Glutamatergic neuron (in vitro differentiated cells): Measurements from ENCODE around the gene CILP. TPM values are rescaled to one million over a fixed set of nuclear protein-coding genes. Genes with fewer than 3 reads are reported as not detected.
"Not testable (repeated sequence)": the region's sequence is repeated elsewhere in the genome, so short reads cannot be mapped to it uniquely, and the experiment has no call there.

ENCODE experiments used
- DNase-seq: peaks from one replicate; pipeline ENCODE4 v3.0.0; 2022
- H3K27ac Mint-ChIP-seq: one replicate; pipeline ENCODE4 v1.8.0; 2020; ENCODE audit warnings: mild to moderate bottlenecking, mixed read lengths, inconsistent platforms; ENCODE audit not compliant: unreplicated experiment
- H3K27me3 Mint-ChIP-seq: one replicate; pipeline ENCODE4 v1.8.0; 2020; ENCODE audit warnings: mild to moderate bottlenecking, moderate library complexity, mixed read lengths, inconsistent platforms; ENCODE audit not compliant: unreplicated experiment
- H3K36me3 Mint-ChIP-seq: one replicate; pipeline ENCODE4 v1.8.0; 2020; ENCODE audit warnings: mild to moderate bottlenecking, mixed read lengths, inconsistent platforms; ENCODE audit not compliant: unreplicated experiment
- H3K4me1 Mint-ChIP-seq: one replicate; pipeline ENCODE4 v1.8.0; 2020; ENCODE audit warnings: mild to moderate bottlenecking, low read depth, mixed read lengths, inconsistent platforms; ENCODE audit not compliant: unreplicated experiment
- H3K4me3 Mint-ChIP-seq: one replicate; pipeline ENCODE4 v1.8.0; 2020; ENCODE audit warnings: mild to moderate bottlenecking, mixed read lengths, inconsistent platforms; ENCODE audit not compliant: unreplicated experiment
- H3K9me3 Mint-ChIP-seq: one replicate; pipeline ENCODE4 v1.8.0; 2020; ENCODE audit warnings: mild to moderate bottlenecking, moderate library complexity, mixed read lengths, inconsistent platforms; ENCODE audit not compliant: unreplicated experiment
- CTCF ChIP-seq: fragments of 200-600 bp; sonication (generic); IDR thresholded peaks from one replicate; pipeline ENCODE4 v1.5.0; 2021; ENCODE audit not compliant: partially characterized antibody, unreplicated experiment
- total RNA-seq: library from RNA; stranded (reverse); fragmentation: NEBNext Ultra II Directional; extraction: Animal tissue kit (Norgen Biotek cat#: 25700); gene quantifications from one replicate; pipeline ENCODE4 v1.2.1, GENCODE V29; 2021; ENCODE audit not compliant: unreplicated experiment

The CILP gene
- total RNA-seq, 1 donor from 2014 or later: 0.12 TPM

GRCh38 chr15:65196637-65197336 is 14.5 kb downstream of the CILP start:
- Mint-ChIP-seq H3K27me3 (peaks cover 4% of the 10 kb centered on the region), H3K4me3 (no peak overlapping the region), H3K9me3 (no peaks in the 10 kb centered on the region), H3K4me1 (peaks cover 6% of the 10 kb centered on the region), H3K36me3 (peaks cover 7% of the 10 kb centered on the region), H3K27ac (no peak overlapping the region)
- TF ChIP-seq CTCF: no peak
- no peak for DNase-seq

- peaks cover 4% of the 10 kb centered on the region for H3K27me3 Mint-ChIP-seq
- H3K36me3 Mint-ChIP-seq: peaks cover 7% of the 10 kb centered on the region
- peaks cover 6% of the 10 kb centered on the region for H3K4me1 Mint-ChIP-seq
- no peak overlapping the region for H3K4me3 Mint-ChIP-seq
- H3K27ac Mint-ChIP-seq: no peak overlapping the region
- H3K9me3 Mint-ChIP-seq: no peaks in the 10 kb centered on the region
- no peak for TF ChIP-seq CTCF
- no peak for DNase-seq
Measured at GRCh38 chr15:65195548-65195923, 15.7 kb downstream of the CILP start.

DNA sequence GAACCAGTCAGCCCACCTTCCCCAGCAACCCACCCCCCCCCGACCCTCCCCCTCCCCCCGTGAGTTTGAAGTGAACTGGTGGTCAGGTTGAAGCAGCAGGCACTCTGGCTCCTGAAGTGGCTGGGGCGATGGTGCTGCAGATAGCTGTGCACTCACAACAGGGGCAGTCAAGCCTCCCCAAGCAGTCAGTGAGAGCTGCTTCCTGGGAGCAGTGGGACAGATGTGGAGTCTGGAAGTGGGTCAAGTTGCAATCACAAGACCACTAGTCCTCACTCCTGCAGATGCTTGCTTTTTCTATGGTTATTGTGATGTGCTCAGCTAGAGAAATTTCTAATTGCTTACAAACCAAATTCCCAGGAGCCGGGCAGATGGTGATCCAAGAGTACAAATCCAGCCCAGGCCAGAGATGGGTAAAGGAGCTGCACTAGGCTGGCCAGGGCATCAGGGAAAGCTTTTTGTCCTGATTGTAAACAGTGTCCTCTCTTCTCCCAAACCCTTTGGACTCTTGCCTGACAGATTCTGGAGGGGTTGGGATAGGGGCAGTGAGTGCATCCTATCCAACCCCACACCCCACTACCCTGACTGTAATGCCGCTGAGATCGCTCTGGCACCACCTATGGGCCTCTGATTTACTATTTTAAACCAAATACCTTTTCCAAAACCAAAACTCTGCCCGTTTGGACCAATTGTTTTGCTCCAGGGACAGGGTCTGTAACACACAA is 16.3 kb downstream of the CILP start:
- H3K9me3 Mint-ChIP-seq: no peaks in the 10 kb centered on the region
- peaks cover 7% of the 10 kb centered on the region for H3K36me3 Mint-ChIP-seq
- H3K27me3 Mint-ChIP-seq: peaks cover 4% of the 10 kb centered on the region
- H3K4me1 Mint-ChIP-seq: peaks cover 6% of the 10 kb centered on the region
- H3K4me3 Mint-ChIP-seq: no peak overlapping the region
- H3K27ac Mint-ChIP-seq: no peak overlapping the region
- no peak for TF ChIP-seq CTCF
- DNase-seq: no peak

DNA sequence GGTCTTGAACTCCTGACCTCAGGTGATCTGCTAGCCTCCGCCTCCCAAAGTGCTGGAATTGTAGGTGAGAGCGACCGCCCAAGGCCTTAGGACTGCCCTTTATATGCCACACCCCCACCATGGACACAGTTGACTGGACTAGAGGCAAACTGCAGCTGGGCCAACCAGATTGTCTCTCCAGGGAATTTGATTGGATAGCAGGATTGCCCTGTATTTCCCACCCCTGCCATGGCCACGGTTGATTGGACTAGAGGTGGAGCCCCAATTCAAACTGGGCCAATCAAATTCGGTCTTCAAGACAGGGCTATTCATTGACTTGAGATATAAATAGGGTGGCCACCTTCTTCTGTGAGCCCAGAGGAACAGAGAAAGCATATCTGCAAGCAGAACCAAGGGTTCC is 19.3 kb downstream of the CILP start:
- DNase-seq: no peak
- Mint-ChIP-seq H3K36me3 (no peaks in the 10 kb centered on the region), H3K9me3 (no peaks in the 10 kb centered on the region), H3K4me3 (no peak overlapping the region), H3K4me1 (peaks cover 6% of the 10 kb centered on the region), H3K27me3 (peaks cover 2% of the 10 kb centered on the region), H3K27ac (no peak overlapping the region)
- TF ChIP-seq CTCF: no peak

GRCh38 chr15:65189102-65189740 is 22.1 kb downstream of the CILP start:
- Mint-ChIP-seq H3K27me3 (no peaks in the 10 kb centered on the region), H3K36me3 (no peaks in the 10 kb centered on the region), H3K27ac (no peak overlapping the region), H3K9me3 (peaks cover 1% of the 10 kb centered on the region), H3K4me1 (no peaks in the 10 kb centered on the region), H3K4me3 (no peak overlapping the region)
- TF ChIP-seq CTCF: peak; percentile 24
- DNase-seq: no peak

GRCh38 chr15:65188472-65188871 is 22.8 kb downstream of the CILP start:
- not testable (repeated sequence) for H3K4me3 Mint-ChIP-seq, H3K27ac Mint-ChIP-seq, H3K27me3 Mint-ChIP-seq, H3K36me3 Mint-ChIP-seq, H3K4me1 Mint-ChIP-seq, DNase-seq, H3K9me3 Mint-ChIP-seq
